WTC11 (cell line): ENCODE data around the gene SCNN1A. TPM values are rescaled to one million over a fixed set of nuclear protein-coding genes. Genes with fewer than 3 reads are reported as not detected.

ENCODE experiments used
- ATAC-seq: fragments of 200-7000 bp; cut with Tn5 transposase; 2 replicates; pipeline ENCODE4 v1.10.0; 2021; ENCODE audit warnings: mild to moderate bottlenecking, moderate library complexity
- CTCF ChIA-PET: fragments of 300-600 bp; sonication (Branson Sonifier 250); formaldehyde crosslinking; loops from one replicate; lab custom pipeline; 2021; ENCODE audit warnings: antibody characterized with exemption; lab: Charles Lee
- POLR2A ChIA-PET: fragments of 350-600 bp; sonication (Branson Sonifier 250); formaldehyde crosslinking; loops from one replicate; lab custom pipeline; 2021; ENCODE audit warnings: antibody characterized with exemption; lab: Charles Lee
- DNase-seq: peaks from one replicate; pipeline ENCODE4 v3.0.0; 2021; ENCODE audit warnings: low spot score
- H3K27ac Mint-ChIP-seq: 2 replicates; pipeline ENCODE4 v1.8.0; 2021; ENCODE audit warnings: mixed read lengths
- H3K27me3 Mint-ChIP-seq: 2 replicates; pipeline ENCODE4 v1.8.0; 2021; ENCODE audit warnings: low read depth, mild to moderate bottlenecking, moderate library complexity, mixed read lengths
- H3K36me3 Mint-ChIP-seq: 2 replicates; pipeline ENCODE4 v1.8.0; 2021; ENCODE audit warnings: mixed read lengths
- H3K4me1 Mint-ChIP-seq: 2 replicates; pipeline ENCODE4 v1.8.0; 2022; ENCODE audit warnings: mixed read lengths
- H3K4me3 Mint-ChIP-seq: 2 replicates; pipeline ENCODE4 v1.8.0; 2021; ENCODE audit warnings: mild to moderate bottlenecking, moderate library complexity, mixed read lengths
- H3K9me3 Mint-ChIP-seq: 2 replicates; pipeline ENCODE4 v1.8.0; 2021; ENCODE audit warnings: mixed read lengths
- ATF1 ChIP-seq: sonication (generic); formaldehyde crosslinking; IDR thresholded peaks from 2 replicates; pipeline ENCODE4 v1.8.1; 2023; ENCODE audit warnings: mild to moderate bottlenecking, moderate library complexity, missing genetic modification reagents
- ETV6 ChIP-seq: sonication (generic); formaldehyde crosslinking; IDR thresholded peaks from 2 replicates; pipeline ENCODE4 v1.8.1; 2022; ENCODE audit warnings: mild to moderate bottlenecking, missing genetic modification reagents
- JUN ChIP-seq: sonication (generic); formaldehyde crosslinking; IDR thresholded peaks from 2 replicates; pipeline ENCODE4 v1.8.0; 2023; ENCODE audit warnings: mild to moderate bottlenecking, missing genetic modification reagents
- MYBL2 ChIP-seq: sonication (generic); formaldehyde crosslinking; IDR thresholded peaks from 2 replicates; pipeline ENCODE4 v1.8.1; 2023; ENCODE audit warnings: mild to moderate bottlenecking, moderate library complexity, missing genetic modification reagents
- NFYB ChIP-seq: sonication (generic); formaldehyde crosslinking; conservative IDR thresholded peaks from 2 replicates; pipeline ENCODE4 v1.8.0; 2022; ENCODE audit warnings: low read depth, missing genetic modification reagents
- NR1H2 ChIP-seq: sonication (generic); formaldehyde crosslinking; IDR thresholded peaks from 2 replicates; pipeline ENCODE4 v1.9.0; 2021; ENCODE audit warnings: mild to moderate bottlenecking, moderate library complexity, missing genetic modification reagents
- OVOL2 ChIP-seq: fragments of 250-450 bp; sonication (Bioruptor Pico); IDR thresholded peaks from 2 replicates; pipeline ENCODE4 v1.9.0; 2021; ENCODE audit warnings: mild to moderate bottlenecking, borderline replicate concordance
- SMAD3 ChIP-seq: sonication (generic); formaldehyde crosslinking; IDR thresholded peaks from 2 replicates; pipeline ENCODE4 v1.8.0; 2022; ENCODE audit warnings: missing genetic modification reagents, mild to moderate bottlenecking, borderline replicate concordance
- TEAD1 ChIP-seq: sonication (generic); formaldehyde crosslinking; IDR thresholded peaks from 2 replicates; pipeline ENCODE4 v1.8.0; 2022; ENCODE audit warnings: mild to moderate bottlenecking, missing genetic modification reagents
- TP53 ChIP-seq: sonication (generic); formaldehyde crosslinking; IDR thresholded peaks from 2 replicates; pipeline ENCODE4 v1.8.1; 2023; ENCODE audit warnings: mild to moderate bottlenecking, missing genetic modification reagents
- ZNF121 ChIP-seq: sonication (generic); formaldehyde crosslinking; IDR thresholded peaks from 2 replicates; pipeline ENCODE4 v1.8.0; 2023; ENCODE audit warnings: missing genetic modification reagents
- ZNF317 ChIP-seq: sonication (generic); formaldehyde crosslinking; IDR thresholded peaks from 2 replicates; pipeline ENCODE4 v1.8.1; 2023; ENCODE audit warnings: low read depth, mild to moderate bottlenecking, moderate library complexity, missing genetic modification reagents, borderline replicate concordance
- ZNF671 ChIP-seq: fragments of 250-450 bp; sonication (Bioruptor Pico); IDR thresholded peaks from 2 replicates; pipeline ENCODE4 v1.8.0; 2021; ENCODE audit warnings: mild to moderate bottlenecking
- total RNA-seq: library from RNA; stranded (reverse); gene quantifications from 3 replicates; pipeline ENCODE4 v1.2.3, GENCODE V29; 2021
- TF ChIP-seq, protein P1 (sequence below): fragments of 250-450 bp; sonication (Bioruptor Pico); IDR thresholded peaks from 2 replicates; pipeline ENCODE4 v1.9.0; 2021; ENCODE audit warnings: mild to moderate bottlenecking
- TF ChIP-seq, protein P2 (sequence below): sonication (generic); formaldehyde crosslinking; IDR thresholded peaks from 2 replicates; pipeline ENCODE4 v1.8.1; 2023; ENCODE audit warnings: mild to moderate bottlenecking, moderate library complexity, missing genetic modification reagents
- TF ChIP-seq, protein P3 (sequence below): fragments of 250-450 bp; sonication (Bioruptor Pico); conservative IDR thresholded peaks from 2 replicates; pipeline ENCODE4 v1.9.0; 2021; ENCODE audit warnings: mild to moderate bottlenecking
- TF ChIP-seq, protein P4 (sequence below): sonication (generic); formaldehyde crosslinking; IDR thresholded peaks from 2 replicates; pipeline ENCODE4 v1.8.1; 2023; ENCODE audit warnings: mild to moderate bottlenecking, missing genetic modification reagents, moderate library complexity
- TF ChIP-seq, protein P5 (sequence below): sonication (generic); formaldehyde crosslinking; IDR thresholded peaks from 2 replicates; pipeline ENCODE4 v1.8.0; 2023; ENCODE audit warnings: missing genetic modification reagents, mild to moderate bottlenecking, borderline replicate concordance

Gene SCNN1A
- total RNA-seq, 1 experiment from 2014 or later = 100 TPM

DNA sequence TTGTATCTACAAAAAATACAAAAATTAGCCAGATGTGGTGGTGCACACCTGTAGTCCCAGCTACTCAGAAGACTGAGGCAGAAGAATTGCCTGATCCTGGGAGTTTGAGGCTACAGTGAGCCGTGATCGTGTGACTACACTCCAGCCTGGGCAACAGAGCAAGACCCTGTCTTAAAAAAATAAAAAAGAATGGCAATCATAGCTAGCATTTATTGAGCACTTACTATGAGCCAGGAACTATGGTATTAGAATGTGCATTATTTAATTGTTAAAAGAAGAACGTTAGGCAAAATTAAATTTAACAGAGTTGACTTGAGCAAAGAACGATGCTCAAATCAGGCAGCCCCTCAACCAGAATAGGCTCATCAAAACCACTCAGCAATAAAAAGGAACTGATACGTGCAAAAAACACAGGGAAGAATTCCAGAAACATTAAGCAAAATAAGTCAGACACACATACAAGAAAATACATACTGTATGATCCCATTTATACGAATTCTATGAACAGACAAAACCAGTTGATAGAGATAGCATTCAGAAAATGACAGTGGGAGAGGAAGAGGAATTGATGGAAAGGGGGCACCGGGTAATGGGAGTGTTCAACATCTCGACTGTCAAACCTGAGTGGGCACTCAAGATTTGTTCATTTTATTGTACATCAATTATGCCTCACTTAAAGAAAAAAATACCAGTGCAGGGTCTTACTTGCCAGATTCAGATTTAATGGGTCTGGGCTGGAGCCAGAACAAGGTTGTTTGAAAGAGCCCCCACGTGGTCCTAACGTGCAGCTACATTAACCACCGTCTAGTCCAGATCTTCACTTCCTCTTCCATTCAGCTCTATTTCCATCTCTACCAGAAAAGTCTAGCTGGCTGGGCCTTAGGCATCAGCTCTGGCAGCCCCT is 8.0 kb downstream of the SCNN1A start:
- TF ChIP-seq, protein P1, sequence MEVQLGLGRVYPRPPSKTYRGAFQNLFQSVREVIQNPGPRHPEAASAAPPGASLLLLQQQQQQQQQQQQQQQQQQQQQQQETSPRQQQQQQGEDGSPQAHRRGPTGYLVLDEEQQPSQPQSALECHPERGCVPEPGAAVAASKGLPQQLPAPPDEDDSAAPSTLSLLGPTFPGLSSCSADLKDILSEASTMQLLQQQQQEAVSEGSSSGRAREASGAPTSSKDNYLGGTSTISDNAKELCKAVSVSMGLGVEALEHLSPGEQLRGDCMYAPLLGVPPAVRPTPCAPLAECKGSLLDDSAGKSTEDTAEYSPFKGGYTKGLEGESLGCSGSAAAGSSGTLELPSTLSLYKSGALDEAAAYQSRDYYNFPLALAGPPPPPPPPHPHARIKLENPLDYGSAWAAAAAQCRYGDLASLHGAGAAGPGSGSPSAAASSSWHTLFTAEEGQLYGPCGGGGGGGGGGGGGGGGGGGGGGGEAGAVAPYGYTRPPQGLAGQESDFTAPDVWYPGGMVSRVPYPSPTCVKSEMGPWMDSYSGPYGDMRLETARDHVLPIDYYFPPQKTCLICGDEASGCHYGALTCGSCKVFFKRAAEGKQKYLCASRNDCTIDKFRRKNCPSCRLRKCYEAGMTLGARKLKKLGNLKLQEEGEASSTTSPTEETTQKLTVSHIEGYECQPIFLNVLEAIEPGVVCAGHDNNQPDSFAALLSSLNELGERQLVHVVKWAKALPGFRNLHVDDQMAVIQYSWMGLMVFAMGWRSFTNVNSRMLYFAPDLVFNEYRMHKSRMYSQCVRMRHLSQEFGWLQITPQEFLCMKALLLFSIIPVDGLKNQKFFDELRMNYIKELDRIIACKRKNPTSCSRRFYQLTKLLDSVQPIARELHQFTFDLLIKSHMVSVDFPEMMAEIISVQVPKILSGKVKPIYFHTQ (CRISPR knock-in tag) = no peak
- TF ChIP-seq, protein P2, sequence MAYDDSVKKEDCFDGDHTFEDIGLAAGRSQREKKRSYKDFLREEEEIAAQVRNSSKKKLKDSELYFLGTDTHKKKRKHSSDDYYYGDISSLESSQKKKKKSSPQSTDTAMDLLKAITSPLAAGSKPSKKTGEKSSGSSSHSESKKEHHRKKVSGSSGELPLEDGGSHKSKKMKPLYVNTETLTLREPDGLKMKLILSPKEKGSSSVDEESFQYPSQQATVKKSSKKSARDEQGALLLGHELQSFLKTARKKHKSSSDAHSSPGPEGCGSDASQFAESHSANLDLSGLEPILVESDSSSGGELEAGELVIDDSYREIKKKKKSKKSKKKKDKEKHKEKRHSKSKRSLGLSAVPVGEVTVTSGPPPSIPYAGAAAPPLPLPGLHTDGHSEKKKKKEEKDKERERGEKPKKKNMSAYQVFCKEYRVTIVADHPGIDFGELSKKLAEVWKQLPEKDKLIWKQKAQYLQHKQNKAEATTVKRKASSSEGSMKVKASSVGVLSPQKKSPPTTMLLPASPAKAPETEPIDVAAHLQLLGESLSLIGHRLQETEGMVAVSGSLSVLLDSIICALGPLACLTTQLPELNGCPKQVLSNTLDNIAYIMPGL (CRISPR knock-in tag) = no peak
- TF ChIP-seq MYBL2 (CRISPR knock-in tag) (no peak), ZNF121 (CRISPR knock-in tag) (peak; percentile 48; the same call in 1 of the 2 replicates), ZNF317 (CRISPR knock-in tag) (no peak), TEAD1 (no peak), NFYB (CRISPR knock-in tag) (no peak)
- TF ChIP-seq, all 79 proteins: peak for 1
- H3K4me3 Mint-ChIP-seq = no peak overlapping the region
- H3K36me3 Mint-ChIP-seq = peaks cover 30% of the 10 kb centered on the region
- DNase-seq (no peak), ATAC-seq (no peak)
- H3K4me1 Mint-ChIP-seq = peaks cover 58% of the 10 kb centered on the region
- H3K27me3 Mint-ChIP-seq = no peaks in the 10 kb centered on the region
- POLR2A ChIA-PET = interaction anchor here (1.0 kb wide), 1 partner anchor 38 kb away, joined by 3 read pairs; no protein-coding TSS in a partner anchor
- peak overlapping the region; percentile 33; the same call in 1 of the 2 replicates for H3K27ac Mint-ChIP-seq
- CTCF ChIA-PET = interaction anchor here (1.0 to 1.8 kb wide), 5 partner anchors 12 to 98 kb away, joined by 3 to 10 read pairs (median 6); no protein-coding TSS in a partner anchor
- no peaks in the 10 kb centered on the region for H3K9me3 Mint-ChIP-seq

DNA sequence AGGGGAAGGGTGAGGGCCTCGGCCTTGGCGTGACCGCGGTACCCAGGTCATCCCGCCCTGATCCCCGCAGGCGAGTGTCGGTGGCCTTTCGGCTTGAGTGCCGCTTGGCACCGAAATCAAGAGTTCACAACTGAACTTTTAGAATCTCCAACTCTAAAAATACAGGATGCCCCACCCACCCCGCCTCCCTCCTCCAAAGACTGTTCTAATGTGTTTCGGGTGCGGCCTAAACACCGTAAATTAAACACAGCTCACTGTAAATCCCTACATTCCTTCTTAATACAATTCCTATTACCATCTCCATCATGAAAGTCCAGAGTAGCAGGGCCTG is 11.4 kb downstream of the SCNN1A start:
- POLR2A ChIA-PET = interaction anchor here (0.6 to 1.9 kb wide), 6 partner anchors 8 to 107 kb away, joined by 3 to 21 read pairs (median 4); partner anchors contain the start of genes SCNN1A and VAMP1
- DNase-seq (no peak), ATAC-seq (no peak)
- H3K27ac Mint-ChIP-seq = peak overlapping the region; percentile 90
- H3K9me3 Mint-ChIP-seq = no peaks in the 10 kb centered on the region
- peaks cover 33% of the 10 kb centered on the region for H3K4me1 Mint-ChIP-seq
- CTCF ChIA-PET = interaction anchor here (0.6 to 3.2 kb wide), 12 partner anchors 7 to 101 kb away, joined by 3 to 21 read pairs (median 3); partner anchors contain the start of genes LTBR and SCNN1A
- peak overlapping the region; percentile 50 for H3K4me3 Mint-ChIP-seq
- H3K27me3 Mint-ChIP-seq = no peaks in the 10 kb centered on the region
- peaks cover 46% of the 10 kb centered on the region for H3K36me3 Mint-ChIP-seq
- TF ChIP-seq, protein P3, sequence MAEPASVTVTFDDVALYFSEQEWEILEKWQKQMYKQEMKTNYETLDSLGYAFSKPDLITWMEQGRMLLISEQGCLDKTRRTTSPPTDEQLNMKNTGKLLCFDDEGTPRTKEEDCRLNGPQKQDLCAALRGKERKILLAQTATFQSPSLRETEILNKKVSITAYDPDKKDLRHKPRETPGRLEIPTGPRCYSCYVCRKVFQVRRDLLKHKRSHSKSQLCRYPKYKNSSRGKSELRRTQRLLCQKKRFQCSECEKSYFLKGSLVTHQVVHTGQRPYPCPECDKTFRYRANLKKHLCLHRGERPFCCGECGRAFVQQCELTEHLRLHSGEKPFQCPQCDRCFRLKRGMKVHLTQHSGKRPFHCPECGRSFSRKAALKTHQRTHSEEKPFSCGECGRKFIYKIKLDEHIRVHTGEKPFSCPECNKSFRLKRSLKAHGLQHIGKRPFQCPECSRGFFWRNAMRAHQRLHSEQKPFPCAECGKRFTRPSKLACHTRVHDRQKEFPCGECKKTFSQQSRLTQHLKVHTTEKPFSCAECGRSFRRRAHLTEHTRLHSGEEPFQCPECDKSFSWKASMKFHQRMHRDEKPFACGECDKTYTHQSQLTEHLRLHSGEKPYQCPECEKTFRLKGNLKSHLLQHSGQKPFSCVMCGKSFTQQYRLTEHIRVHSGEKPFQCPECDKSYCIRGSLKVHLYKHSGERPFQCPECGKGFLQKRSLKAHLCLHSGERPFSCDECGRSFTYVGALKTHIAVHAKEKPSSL (CRISPR knock-in tag) = no peak
- no peak for TF ChIP-seq ETV6 (CRISPR knock-in tag)
- no peak for TF ChIP-seq ZNF121 (CRISPR knock-in tag)
- TF ChIP-seq SMAD3 (CRISPR knock-in tag) = no peak
- no peak for TF ChIP-seq ZNF671 (CRISPR knock-in tag)
- TF ChIP-seq, protein P4, sequence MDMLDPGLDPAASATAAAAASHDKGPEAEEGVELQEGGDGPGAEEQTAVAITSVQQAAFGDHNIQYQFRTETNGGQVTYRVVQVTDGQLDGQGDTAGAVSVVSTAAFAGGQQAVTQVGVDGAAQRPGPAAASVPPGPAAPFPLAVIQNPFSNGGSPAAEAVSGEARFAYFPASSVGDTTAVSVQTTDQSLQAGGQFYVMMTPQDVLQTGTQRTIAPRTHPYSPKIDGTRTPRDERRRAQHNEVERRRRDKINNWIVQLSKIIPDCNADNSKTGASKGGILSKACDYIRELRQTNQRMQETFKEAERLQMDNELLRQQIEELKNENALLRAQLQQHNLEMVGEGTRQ (CRISPR knock-in tag) = no peak
- TF ChIP-seq, protein P1 (CRISPR knock-in tag) = no peak
- no peak for TF ChIP-seq NR1H2 (CRISPR knock-in tag)
- no peak for TF ChIP-seq TP53 (CRISPR knock-in tag)
- TF ChIP-seq OVOL2 (CRISPR knock-in tag) = no peak
- no peak for TF ChIP-seq JUN (CRISPR knock-in tag)
- TF ChIP-seq ATF1 (CRISPR knock-in tag) = no peak
- TF ChIP-seq, protein P5, sequence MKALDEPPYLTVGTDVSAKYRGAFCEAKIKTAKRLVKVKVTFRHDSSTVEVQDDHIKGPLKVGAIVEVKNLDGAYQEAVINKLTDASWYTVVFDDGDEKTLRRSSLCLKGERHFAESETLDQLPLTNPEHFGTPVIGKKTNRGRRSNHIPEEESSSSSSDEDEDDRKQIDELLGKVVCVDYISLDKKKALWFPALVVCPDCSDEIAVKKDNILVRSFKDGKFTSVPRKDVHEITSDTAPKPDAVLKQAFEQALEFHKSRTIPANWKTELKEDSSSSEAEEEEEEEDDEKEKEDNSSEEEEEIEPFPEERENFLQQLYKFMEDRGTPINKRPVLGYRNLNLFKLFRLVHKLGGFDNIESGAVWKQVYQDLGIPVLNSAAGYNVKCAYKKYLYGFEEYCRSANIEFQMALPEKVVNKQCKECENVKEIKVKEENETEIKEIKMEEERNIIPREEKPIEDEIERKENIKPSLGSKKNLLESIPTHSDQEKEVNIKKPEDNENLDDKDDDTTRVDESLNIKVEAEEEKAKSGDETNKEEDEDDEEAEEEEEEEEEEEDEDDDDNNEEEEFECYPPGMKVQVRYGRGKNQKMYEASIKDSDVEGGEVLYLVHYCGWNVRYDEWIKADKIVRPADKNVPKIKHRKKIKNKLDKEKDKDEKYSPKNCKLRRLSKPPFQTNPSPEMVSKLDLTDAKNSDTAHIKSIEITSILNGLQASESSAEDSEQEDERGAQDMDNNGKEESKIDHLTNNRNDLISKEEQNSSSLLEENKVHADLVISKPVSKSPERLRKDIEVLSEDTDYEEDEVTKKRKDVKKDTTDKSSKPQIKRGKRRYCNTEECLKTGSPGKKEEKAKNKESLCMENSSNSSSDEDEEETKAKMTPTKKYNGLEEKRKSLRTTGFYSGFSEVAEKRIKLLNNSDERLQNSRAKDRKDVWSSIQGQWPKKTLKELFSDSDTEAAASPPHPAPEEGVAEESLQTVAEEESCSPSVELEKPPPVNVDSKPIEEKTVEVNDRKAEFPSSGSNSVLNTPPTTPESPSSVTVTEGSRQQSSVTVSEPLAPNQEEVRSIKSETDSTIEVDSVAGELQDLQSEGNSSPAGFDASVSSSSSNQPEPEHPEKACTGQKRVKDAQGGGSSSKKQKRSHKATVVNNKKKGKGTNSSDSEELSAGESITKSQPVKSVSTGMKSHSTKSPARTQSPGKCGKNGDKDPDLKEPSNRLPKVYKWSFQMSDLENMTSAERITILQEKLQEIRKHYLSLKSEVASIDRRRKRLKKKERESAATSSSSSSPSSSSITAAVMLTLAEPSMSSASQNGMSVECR (CRISPR knock-in tag) = no peak
